Breast epithelium (tissue), 4 donors: ENCODE measurements around the gene MYBPC1. TPM values are rescaled to one million over a fixed set of nuclear protein-coding genes. Genes with fewer than 3 reads are reported as not detected.

ENCODE experiments used
- DNase-seq, 2 donors: peaks; one replicate each; pipeline ENCODE4 v3.0.0-alpha.2; 2019; ENCODE audit warnings: low spot score in 2 of 2
- H3K27ac ChIP-seq, 2 donors: fragments of 200-600 bp; sonication (generic) in 1 of 2; one replicate each; pipeline ENCODE4 v1.5.1; 2016 to 2019; ENCODE audit warnings: mild to moderate bottlenecking in 1 of 2
- H3K27me3 ChIP-seq, 2 donors: fragments of 200-600 bp; sonication (generic) in 1 of 2; one replicate each; pipeline versions ENCODE4 v1.5.1 to v1.6.0; 2017 to 2019; ENCODE audit warnings: control low read depth in 1 of 2, mild to moderate bottlenecking in 1 of 2
- H3K36me3 ChIP-seq: fragments of 200-600 bp; one replicate; pipeline ENCODE4 v1.5.1; 2019
- H3K4me1 ChIP-seq, 2 donors: fragments of 200-600 bp; sonication (generic); one replicate each; pipeline ENCODE4 v1.5.1; 2016 to 2019; ENCODE audit warnings: control low read depth in 1 of 2
- H3K4me3 ChIP-seq, 3 donors: fragments of 200-600 bp; sonication (generic); 1 replicate in 2 of 3; 2 replicates in 1 of 3; pipeline ENCODE4 v1.5.1; 2016 to 2019; ENCODE audit warnings: mild to moderate bottlenecking in 3 of 3, moderate library complexity in 2 of 3
- H3K9me3 ChIP-seq, 2 donors: fragments of 200-600 bp; sonication (generic) in 1 of 2; one replicate each; pipeline ENCODE4 v1.5.1; 2016 to 2019; ENCODE audit warnings: control low read depth in 1 of 2
- CTCF ChIP-seq, 3 donors: fragments of 450-650 bp; IDR thresholded peaks; one replicate each; pipeline ENCODE4 v1.5.1; 2016 to 2017; ENCODE audit warnings: antibody characterized with exemption in 3 of 3, mild to moderate bottlenecking in 3 of 3, moderate library complexity in 3 of 3
- POLR2A ChIP-seq: fragments of 450-650 bp; IDR thresholded peaks from one replicate; pipeline ENCODE4 v1.6.1; 2016; ENCODE audit warnings: antibody characterized with exemption, mild to moderate bottlenecking, moderate library complexity
- POLR2AphosphoS5 ChIP-seq, 3 donors: sonication (generic); formaldehyde crosslinking; IDR thresholded peaks; one replicate each; pipeline ENCODE4 v1.6.1; 2017; ENCODE audit warnings: antibody characterized with exemption in 3 of 3
- intact Hi-C: fragments of 100-400 bp; cut with DNase I; formaldehyde crosslinking; loops from one replicate; pipeline ENCODE4 v1.15.1; 2023; ENCODE audit warnings: low total_unique reads
- total RNA-seq, 3 donors: library from RNA; depleted of rRNA; stranded (reverse); fragments of >200 nt; gene quantifications; one replicate each; pipeline ENCODE4 v1.1.0, GENCODE V29; 2016

Gene MYBPC1
- total RNA-seq, 3 donors from 2014 or later, result 0.64 to 395 (median 92.2) TPM

DNA sequence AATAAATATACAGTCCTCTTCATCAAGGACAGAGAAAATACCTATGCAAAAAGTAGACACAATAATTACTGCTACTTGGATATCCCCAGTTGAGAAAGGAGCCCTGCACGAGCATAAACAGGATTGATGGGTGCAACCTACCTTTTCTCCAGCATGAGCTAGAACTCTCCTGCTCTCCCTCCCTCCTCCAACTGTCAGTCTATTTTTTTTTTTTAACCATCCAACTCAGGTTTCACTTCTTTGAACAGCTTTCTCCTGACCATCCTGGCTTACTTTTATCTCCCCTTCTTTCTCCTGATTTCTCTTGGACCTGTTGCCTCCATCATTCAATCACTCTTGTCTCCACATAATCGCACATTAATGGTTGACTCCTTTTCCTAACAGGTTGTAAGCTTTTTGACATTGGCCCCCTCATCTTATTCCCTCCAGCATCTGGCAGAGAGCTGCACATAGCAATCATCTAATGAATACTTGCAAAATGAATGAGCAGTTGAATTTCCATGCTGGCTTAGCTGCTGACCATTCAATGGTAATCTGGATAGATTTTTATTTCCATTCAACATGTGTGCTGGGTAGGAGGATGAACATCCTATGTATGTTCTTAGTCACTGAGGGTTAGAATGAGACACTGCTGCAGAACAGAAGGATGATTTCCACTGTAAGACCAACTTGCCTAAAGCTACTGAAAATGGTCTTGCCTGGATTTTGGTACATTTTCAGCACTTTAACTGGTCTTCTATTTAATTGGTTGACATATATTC is 24.4 kb downstream of the MYBPC1 start:
- Histone ChIP-seq H3K36me3 (no peaks in the 10 kb centered on the region), H3K4me3 (no peak overlapping the region), H3K27me3 (no peaks in the 10 kb centered on the region), H3K27ac (no peak overlapping the region), H3K4me1 (peaks cover 0 to 7% of the 10 kb centered on the region in 2 donors), H3K9me3 (no peaks in the 10 kb centered on the region)
- DNase-seq, result no peak
- intact Hi-C loops, result no loop called here
- no peak for TF ChIP-seq POLR2AphosphoS5 (IDR thresholded peaks at IDR 0.05)
- TF ChIP-seq CTCF (IDR thresholded peaks at IDR 0.05), result no peak
- no peak for TF ChIP-seq POLR2A

GRCh38 chr12:101619858-101620761 is 25.3 kb downstream of the MYBPC1 start:
- no peaks in the 10 kb centered on the region for H3K27me3 ChIP-seq
- intact Hi-C loops, result no loop called here
- DNase-seq, result no peak
- TF ChIP-seq CTCF (IDR thresholded peaks at IDR 0.05) (no peak), POLR2AphosphoS5 (IDR thresholded peaks at IDR 0.05) (no peak), POLR2A (no peak)
- no peaks in the 10 kb centered on the region for H3K36me3 ChIP-seq
- H3K27ac ChIP-seq, result peak overlapping the region in 1 of 2 donors; percentile 28
- no peak overlapping the region for H3K4me3 ChIP-seq
- H3K9me3 ChIP-seq, result no peaks in the 10 kb centered on the region
- peaks cover 0 to 2% of the 10 kb centered on the region in 2 donors for H3K4me1 ChIP-seq

GRCh38 chr12:101620762-101621133 is 26.0 kb downstream of the MYBPC1 start:
- H3K27ac ChIP-seq, result peak overlapping the region in 1 of 2 donors; percentile 28
- no peaks in the 10 kb centered on the region for H3K36me3 ChIP-seq
- no peak for DNase-seq
- H3K4me1 ChIP-seq, result no peaks in the 10 kb centered on the region
- H3K4me3 ChIP-seq, result no peak overlapping the region
- no peaks in the 10 kb centered on the region for H3K9me3 ChIP-seq
- no peaks in the 10 kb centered on the region for H3K27me3 ChIP-seq
- intact Hi-C loops, result no loop called here
- TF ChIP-seq CTCF (IDR thresholded peaks at IDR 0.05), result no peak
- TF ChIP-seq POLR2AphosphoS5 (IDR thresholded peaks at IDR 0.05), result no peak
- no peak for TF ChIP-seq POLR2A

DNA sequence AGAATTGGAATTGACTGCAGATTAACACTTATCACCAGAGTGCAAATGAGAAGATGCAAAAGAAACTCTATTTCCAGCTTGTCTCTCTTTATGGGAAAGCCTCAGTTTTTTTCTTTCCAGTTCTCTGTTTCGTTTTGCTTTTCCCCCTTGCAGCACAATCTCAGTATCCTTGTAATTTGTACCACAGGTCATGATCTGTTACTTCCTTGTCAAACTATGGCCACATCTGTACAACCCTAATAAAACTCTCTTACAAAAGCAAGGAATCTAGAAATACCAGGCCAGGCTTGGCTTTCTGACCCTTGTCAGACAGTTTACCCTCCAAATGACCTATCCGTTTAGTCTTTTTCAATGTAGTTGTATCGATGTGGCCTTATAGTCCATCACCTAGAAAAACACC is 33.9 kb downstream of the MYBPC1 start:
- Histone ChIP-seq H3K27me3 (no peaks in the 10 kb centered on the region), H3K4me3 (no peak overlapping the region), H3K36me3 (no peaks in the 10 kb centered on the region), H3K27ac (no peak overlapping the region), H3K9me3 (no peaks in the 10 kb centered on the region), H3K4me1 (no peaks in the 10 kb centered on the region)
- TF ChIP-seq POLR2A, result no peak
- no peak for TF ChIP-seq POLR2AphosphoS5 (IDR thresholded peaks at IDR 0.05)
- TF ChIP-seq CTCF (IDR thresholded peaks at IDR 0.05), result no peak
- DNase-seq, result no peak
- intact Hi-C loops, result no loop called here

GRCh38 chr12:101634724-101635123 is 40.0 kb downstream of the MYBPC1 start:
- Histone ChIP-seq H3K9me3 (no peaks in the 10 kb centered on the region), H3K27me3 (no peaks in the 10 kb centered on the region), H3K4me3 (no peak overlapping the region), H3K27ac (no peak overlapping the region), H3K36me3 (no peaks in the 10 kb centered on the region), H3K4me1 (no peaks in the 10 kb centered on the region)
- DNase-seq, result no peak
- TF ChIP-seq POLR2A (no peak), POLR2AphosphoS5 (IDR thresholded peaks at IDR 0.05) (no peak), CTCF (IDR thresholded peaks at IDR 0.05) (no peak)
- intact Hi-C loops, result no loop called here
